D721Med (cell line): Measurements from ENCODE around the gene PROM1.

ENCODE experiments used
- DNase-seq: peaks from one replicate; pipeline ENCODE4 v3.0.0; 2011; ENCODE audit warnings: low spot score; ENCODE audit not compliant: insufficient read length
- FAIRE-seq: peaks from 2 replicates; lab custom pipeline; 2011; peaks lifted over from hg19 to GRCh38; lab: Jason Lieb, UNC
- TF ChIP-seq, protein P1 (sequence below): IDR thresholded peaks from 2 replicates; pipeline ENCODE4 v1.5.1; 2012; ENCODE audit warnings: mild to moderate bottlenecking, control low read depth; ENCODE audit not compliant: insufficient read depth; ENCODE audit errors: missing control alignments

Gene PROM1

DNA sequence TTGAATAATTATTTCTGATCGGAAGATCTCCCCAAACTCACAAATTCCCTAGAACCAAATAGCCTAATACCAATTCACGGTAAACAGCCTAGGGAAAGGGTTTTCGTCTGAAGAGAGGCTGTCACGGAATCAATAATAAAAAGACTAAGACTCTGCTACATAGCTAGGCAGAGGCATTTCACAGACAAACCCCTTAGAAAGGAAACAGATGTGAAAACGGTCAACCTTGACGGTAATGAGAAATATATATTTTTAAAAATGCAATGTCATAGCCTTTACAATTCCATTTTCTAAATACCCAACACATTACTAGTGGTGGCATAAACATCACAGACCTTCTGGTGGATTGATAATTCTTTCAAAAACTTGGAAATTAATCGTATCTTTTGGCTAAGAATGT, 28.4 kb downstream of the PROM1 start:
- DNase-seq (no peak), FAIRE-seq (no peak)
- TF ChIP-seq, protein P1, sequence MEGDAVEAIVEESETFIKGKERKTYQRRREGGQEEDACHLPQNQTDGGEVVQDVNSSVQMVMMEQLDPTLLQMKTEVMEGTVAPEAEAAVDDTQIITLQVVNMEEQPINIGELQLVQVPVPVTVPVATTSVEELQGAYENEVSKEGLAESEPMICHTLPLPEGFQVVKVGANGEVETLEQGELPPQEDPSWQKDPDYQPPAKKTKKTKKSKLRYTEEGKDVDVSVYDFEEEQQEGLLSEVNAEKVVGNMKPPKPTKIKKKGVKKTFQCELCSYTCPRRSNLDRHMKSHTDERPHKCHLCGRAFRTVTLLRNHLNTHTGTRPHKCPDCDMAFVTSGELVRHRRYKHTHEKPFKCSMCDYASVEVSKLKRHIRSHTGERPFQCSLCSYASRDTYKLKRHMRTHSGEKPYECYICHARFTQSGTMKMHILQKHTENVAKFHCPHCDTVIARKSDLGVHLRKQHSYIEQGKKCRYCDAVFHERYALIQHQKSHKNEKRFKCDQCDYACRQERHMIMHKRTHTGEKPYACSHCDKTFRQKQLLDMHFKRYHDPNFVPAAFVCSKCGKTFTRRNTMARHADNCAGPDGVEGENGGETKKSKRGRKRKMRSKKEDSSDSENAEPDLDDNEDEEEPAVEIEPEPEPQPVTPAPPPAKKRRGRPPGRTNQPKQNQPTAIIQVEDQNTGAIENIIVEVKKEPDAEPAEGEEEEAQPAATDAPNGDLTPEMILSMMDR, result no peak

DNA sequence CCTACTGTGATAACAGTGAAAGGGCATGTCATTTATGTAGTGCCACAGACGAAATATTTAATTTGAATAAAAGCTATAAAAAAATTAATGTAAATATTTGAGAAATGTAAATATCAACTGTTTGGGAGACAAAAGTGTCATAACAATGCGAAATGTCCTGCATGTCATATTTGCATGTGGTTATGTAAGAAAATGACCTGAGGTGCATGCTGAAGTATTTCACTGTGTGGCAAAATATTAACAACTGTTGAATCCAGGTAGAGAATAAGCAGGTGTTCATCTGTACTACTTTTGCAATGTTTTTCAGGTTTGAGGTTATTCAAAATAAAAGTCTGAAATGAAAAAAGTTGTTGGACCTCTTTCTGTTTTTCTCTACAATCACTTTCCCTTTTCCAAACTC, 30.9 kb downstream of the PROM1 start:
- FAIRE-seq (no peak), DNase-seq (no peak)
- TF ChIP-seq, protein P1, result no peak

DNA sequence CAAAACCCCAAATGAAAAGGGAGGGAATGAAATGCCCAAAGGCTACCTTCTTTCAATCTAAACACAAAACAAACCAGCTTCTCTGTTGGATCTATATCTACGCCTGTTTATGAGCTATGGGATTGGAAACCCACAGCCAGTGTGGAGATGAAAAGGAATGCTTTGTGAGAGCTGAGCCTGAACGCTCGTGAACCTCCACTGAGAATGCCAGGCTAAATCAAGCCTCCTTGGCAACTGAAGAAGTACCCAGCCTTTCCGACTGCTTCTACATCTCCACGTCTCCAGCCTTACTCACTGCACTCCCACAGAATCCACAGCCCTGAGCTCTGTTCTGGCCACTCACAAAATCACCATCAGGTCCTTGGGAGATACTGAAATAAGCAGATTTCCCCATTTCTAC, 31.8 kb downstream of the PROM1 start:
- no peak for DNase-seq
- TF ChIP-seq, protein P1, result no peak
- FAIRE-seq, result no peak

DNA sequence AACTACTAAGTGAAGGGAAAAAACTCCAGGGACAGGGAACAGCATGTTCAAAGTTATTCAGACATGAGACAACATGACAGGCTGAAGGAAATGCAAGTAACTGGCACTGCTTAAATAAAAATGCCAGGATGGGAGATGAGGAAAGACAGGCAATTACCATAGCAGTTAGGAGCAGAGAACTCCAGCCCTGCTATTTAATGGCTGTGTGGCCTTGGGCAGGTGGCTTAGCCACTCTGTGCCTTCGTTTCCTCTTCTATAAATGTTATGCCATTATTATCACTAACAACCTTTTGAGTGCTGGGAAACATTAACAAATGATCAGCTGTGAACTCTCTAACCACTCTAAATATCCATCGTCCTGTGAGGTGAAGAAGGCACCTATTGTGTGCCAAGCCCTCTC, 32.7 kb downstream of the PROM1 start:
- TF ChIP-seq, protein P1, result no peak
- DNase-seq, result no peak
- FAIRE-seq, result no peak

DNA sequence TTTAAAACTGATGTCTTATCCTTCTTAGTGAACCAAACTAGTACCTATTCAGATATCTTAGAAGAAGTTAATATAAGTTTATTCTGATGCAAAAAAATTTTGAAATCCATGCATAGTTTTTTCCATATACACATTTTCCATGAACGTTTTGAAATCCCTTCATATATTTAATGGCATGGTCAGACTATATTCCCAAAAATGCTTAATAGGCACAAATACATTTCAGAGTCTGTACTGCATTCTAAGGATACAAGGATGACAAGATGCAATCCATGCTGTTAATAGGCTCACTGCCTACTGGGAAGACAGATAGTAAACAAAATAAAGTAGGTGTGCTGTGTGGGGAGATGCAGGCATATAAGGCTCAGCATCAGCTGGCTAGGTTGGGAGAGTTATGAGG, 33.2 kb downstream of the PROM1 start:
- TF ChIP-seq, protein P1, result no peak
- no peak for FAIRE-seq

DNA sequence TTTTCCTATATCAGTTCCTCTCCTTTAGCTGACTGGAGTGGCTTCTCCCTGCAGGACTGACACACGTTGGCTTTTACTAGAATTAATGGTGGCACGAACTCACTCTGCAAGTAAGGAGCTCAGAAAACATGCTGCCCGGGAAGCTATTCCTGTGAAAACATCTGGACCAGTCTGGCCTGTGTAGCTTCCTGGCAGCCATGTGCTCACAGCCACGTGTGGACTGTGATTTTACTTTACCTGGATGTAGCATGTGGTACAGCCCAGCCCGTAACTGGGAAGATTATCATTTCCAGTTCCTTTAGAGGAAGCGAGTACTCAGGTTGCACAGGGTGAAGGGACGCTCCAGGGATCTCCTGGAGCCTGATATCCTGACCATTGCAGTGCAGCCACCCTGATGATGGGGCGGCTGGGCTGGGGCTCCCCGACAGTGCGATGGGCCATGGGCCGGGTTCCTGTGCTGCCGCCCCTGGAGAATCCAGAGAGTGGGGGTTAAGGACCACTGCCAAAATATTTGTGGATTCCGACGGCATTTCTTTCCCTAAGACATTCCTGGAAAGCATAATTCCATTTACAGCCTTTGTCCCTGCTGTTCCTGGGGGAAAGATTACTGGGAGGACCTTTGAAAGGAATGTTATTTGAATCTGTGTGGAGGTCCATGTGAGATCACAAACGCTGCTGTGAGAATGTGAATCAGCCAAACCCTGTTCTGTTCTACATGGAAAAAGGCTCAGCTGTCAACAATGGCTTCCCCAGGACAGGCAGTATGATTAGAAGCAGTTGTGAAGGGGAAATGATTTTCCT, 35.0 kb downstream of the PROM1 start:
- FAIRE-seq, result no peak

More for the DNA sequence above, 33.2 kb downstream of the PROM1 start:
- DNase-seq, result no peak

More for the DNA sequence above, 35.0 kb downstream of the PROM1 start:
- TF ChIP-seq, protein P1, result no peak
- DNase-seq, result no peak
